ENCODE results near the gene LSAMP.

The LSAMP gene

GRCh38 chr3:115901008-115901407 is 544.3 kb downstream of the LSAMP start:
- no peak overlapping the region for H3K4me3 ChIP-seq (ENCODE audit: control insufficient read depth, low read depth, low read length)
- no peak for TF ChIP-seq CTCF (IDR thresholded peaks at IDR 0.05; ENCODE audit: control insufficient read depth, insufficient read depth, low read depth, low read length, missing control alignments)
- DNase-seq (ENCODE audit: low read depth): no peak

- H3K4me3 ChIP-seq (ENCODE audit: control insufficient read depth, low read depth, low read length): no peak overlapping the region
- DNase-seq (ENCODE audit: low read depth): no peak
- no peak for TF ChIP-seq CTCF (IDR thresholded peaks at IDR 0.05; ENCODE audit: control insufficient read depth, insufficient read depth, low read depth, low read length, missing control alignments)
Measured at GRCh38 chr3:115899535-115899934, 545.8 kb downstream of the LSAMP start.

- no peak for TF ChIP-seq CTCF (IDR thresholded peaks at IDR 0.05; ENCODE audit: control insufficient read depth, insufficient read depth, low read depth, low read length, missing control alignments)
- no peak for DNase-seq (ENCODE audit: low read depth)
- no peak overlapping the region for H3K4me3 ChIP-seq (ENCODE audit: control insufficient read depth, low read depth, low read length)
Measured at GRCh38 chr3:115898656-115899410, 546.5 kb downstream of the LSAMP start.

- TF ChIP-seq CTCF (IDR thresholded peaks at IDR 0.05; ENCODE audit: control insufficient read depth, insufficient read depth, low read depth, low read length, missing control alignments): no peak
- no peak for DNase-seq (ENCODE audit: low read depth)
- no peak overlapping the region for H3K4me3 ChIP-seq (ENCODE audit: control insufficient read depth, low read depth, low read length)
Measured at GRCh38 chr3:115891006-115891636, 554.2 kb downstream of the LSAMP start.

GRCh38 chr3:115890579-115890978 is 554.7 kb downstream of the LSAMP start:
- no peak overlapping the region for H3K4me3 ChIP-seq (ENCODE audit: control insufficient read depth, low read depth, low read length)
- no peak for TF ChIP-seq CTCF (IDR thresholded peaks at IDR 0.05; ENCODE audit: control insufficient read depth, insufficient read depth, low read depth, low read length, missing control alignments)
- no peak for DNase-seq (ENCODE audit: low read depth)

- DNase-seq (ENCODE audit: low read depth): no peak
- H3K4me3 ChIP-seq (ENCODE audit: control insufficient read depth, low read depth, low read length): no peak overlapping the region
- no peak for TF ChIP-seq CTCF (IDR thresholded peaks at IDR 0.05; ENCODE audit: control insufficient read depth, insufficient read depth, low read depth, low read length, missing control alignments)
Measured at GRCh38 chr3:115885621-115886020, 559.7 kb downstream of the LSAMP start.
